ENCODE results near the gene MDM4.

The MDM4 gene

GRCh38 chr1:204560590-204561150, 44.5 kb downstream of the MDM4 start:
- in situ Hi-C loops (cut with MboI; ENCODE audit: low pct_unique_long_range_greater_than_20kb, low sequenced_read_pairs, unreplicated experiment), result loop anchor here (10.0 kb wide), 1 partner anchor 244 kb away; no protein-coding TSS in a partner anchor
- TF ChIP-seq, protein P1, sequence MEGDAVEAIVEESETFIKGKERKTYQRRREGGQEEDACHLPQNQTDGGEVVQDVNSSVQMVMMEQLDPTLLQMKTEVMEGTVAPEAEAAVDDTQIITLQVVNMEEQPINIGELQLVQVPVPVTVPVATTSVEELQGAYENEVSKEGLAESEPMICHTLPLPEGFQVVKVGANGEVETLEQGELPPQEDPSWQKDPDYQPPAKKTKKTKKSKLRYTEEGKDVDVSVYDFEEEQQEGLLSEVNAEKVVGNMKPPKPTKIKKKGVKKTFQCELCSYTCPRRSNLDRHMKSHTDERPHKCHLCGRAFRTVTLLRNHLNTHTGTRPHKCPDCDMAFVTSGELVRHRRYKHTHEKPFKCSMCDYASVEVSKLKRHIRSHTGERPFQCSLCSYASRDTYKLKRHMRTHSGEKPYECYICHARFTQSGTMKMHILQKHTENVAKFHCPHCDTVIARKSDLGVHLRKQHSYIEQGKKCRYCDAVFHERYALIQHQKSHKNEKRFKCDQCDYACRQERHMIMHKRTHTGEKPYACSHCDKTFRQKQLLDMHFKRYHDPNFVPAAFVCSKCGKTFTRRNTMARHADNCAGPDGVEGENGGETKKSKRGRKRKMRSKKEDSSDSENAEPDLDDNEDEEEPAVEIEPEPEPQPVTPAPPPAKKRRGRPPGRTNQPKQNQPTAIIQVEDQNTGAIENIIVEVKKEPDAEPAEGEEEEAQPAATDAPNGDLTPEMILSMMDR (IDR thresholded peaks at IDR 0.05; ENCODE audit: extremely low read depth, insufficient read depth, missing control alignments), result no peak
- no peak for DNase-seq (ENCODE audit: low spot score)

- TF ChIP-seq, protein P1 (IDR thresholded peaks at IDR 0.05; ENCODE audit: extremely low read depth, insufficient read depth, missing control alignments), result no peak
- DNase-seq (ENCODE audit: low spot score), result no peak
- in situ Hi-C loops (cut with MboI; ENCODE audit: low pct_unique_long_range_greater_than_20kb, low sequenced_read_pairs, unreplicated experiment), result loop anchor here (10.0 kb wide), 1 partner anchor 242 kb away; no protein-coding TSS in a partner anchor
Measured at GRCh38 chr1:204562075-204562990, 46.1 kb downstream of the MDM4 start.

- no peak for DNase-seq (ENCODE audit: low spot score)
- TF ChIP-seq, protein P1 (IDR thresholded peaks at IDR 0.05; ENCODE audit: extremely low read depth, insufficient read depth, missing control alignments), result no peak
- in situ Hi-C loops (cut with MboI; ENCODE audit: low pct_unique_long_range_greater_than_20kb, low sequenced_read_pairs, unreplicated experiment), result loop anchor here (10.0 kb wide), 1 partner anchor 241 kb away; no protein-coding TSS in a partner anchor
Measured at GRCh38 chr1:204563307-204563706, 47.1 kb downstream of the MDM4 start.

DNA sequence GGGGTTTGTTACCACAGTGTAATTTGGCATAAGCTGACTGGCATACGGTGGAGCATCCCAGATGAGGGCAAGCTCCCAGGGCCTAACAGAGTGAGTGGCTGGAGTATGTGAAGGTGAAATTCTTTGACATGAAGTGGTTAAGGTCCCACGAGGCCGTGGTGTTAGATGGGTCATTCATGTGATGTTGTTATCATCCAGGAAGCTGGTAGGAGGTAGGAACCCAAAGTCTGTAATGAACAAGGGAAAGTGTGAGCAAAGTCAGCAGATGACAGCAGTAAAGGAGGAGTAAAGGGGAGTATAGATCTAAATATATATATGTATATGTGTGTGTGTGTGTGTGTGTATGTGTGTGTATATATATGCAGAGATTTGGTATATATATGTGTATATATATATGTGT, 47.6 kb downstream of the MDM4 start:
- in situ Hi-C loops (cut with MboI; ENCODE audit: low pct_unique_long_range_greater_than_20kb, low sequenced_read_pairs, unreplicated experiment), result loop anchor here (10.0 kb wide), 1 partner anchor 241 kb away; no protein-coding TSS in a partner anchor
- no peak for DNase-seq (ENCODE audit: low spot score)
- TF ChIP-seq, protein P1 (IDR thresholded peaks at IDR 0.05; ENCODE audit: extremely low read depth, insufficient read depth, missing control alignments), result no peak

GRCh38 chr1:204564835-204565234, 48.6 kb downstream of the MDM4 start:
- TF ChIP-seq, protein P1 (IDR thresholded peaks at IDR 0.05; ENCODE audit: extremely low read depth, insufficient read depth, missing control alignments), result no peak
- DNase-seq (ENCODE audit: low spot score), result peak; percentile 77
- in situ Hi-C loops (cut with MboI; ENCODE audit: low pct_unique_long_range_greater_than_20kb, low sequenced_read_pairs, unreplicated experiment), result loop anchor here (10.0 kb wide), 1 partner anchor 240 kb away; no protein-coding TSS in a partner anchor

Data from GM13977 (cell line).